Measurements from ENCODE around the gene MAGI1. TPM values are rescaled to one million over a fixed set of nuclear protein-coding genes. Genes with fewer than 3 reads are reported as not detected.
"Not testable (repeated sequence)": the region's sequence is repeated elsewhere in the genome, so short reads cannot be mapped to it uniquely, and the experiment has no call there.

Gene MAGI1
- total RNA-seq, 1 donor from 2014 or later: 21.9 TPM

- Mint-ChIP-seq H3K27me3 (ENCODE audit: unreplicated experiment) (no peaks in the 10 kb centered on the region), H3K4me3 (ENCODE audit: unreplicated experiment) (no peak overlapping the region), H3K4me1 (ENCODE audit: unreplicated experiment) (peaks cover 6% of the 10 kb centered on the region), H3K9me3 (ENCODE audit: unreplicated experiment) (no peaks in the 10 kb centered on the region), H3K27ac (ENCODE audit: unreplicated experiment) (no peak overlapping the region), H3K36me3 (ENCODE audit: unreplicated experiment) (no peaks in the 10 kb centered on the region)
- no peak for DNase-seq (ENCODE audit: extremely low spot score, unreplicated experiment)
- TF ChIP-seq, protein P1, sequence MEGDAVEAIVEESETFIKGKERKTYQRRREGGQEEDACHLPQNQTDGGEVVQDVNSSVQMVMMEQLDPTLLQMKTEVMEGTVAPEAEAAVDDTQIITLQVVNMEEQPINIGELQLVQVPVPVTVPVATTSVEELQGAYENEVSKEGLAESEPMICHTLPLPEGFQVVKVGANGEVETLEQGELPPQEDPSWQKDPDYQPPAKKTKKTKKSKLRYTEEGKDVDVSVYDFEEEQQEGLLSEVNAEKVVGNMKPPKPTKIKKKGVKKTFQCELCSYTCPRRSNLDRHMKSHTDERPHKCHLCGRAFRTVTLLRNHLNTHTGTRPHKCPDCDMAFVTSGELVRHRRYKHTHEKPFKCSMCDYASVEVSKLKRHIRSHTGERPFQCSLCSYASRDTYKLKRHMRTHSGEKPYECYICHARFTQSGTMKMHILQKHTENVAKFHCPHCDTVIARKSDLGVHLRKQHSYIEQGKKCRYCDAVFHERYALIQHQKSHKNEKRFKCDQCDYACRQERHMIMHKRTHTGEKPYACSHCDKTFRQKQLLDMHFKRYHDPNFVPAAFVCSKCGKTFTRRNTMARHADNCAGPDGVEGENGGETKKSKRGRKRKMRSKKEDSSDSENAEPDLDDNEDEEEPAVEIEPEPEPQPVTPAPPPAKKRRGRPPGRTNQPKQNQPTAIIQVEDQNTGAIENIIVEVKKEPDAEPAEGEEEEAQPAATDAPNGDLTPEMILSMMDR (IDR thresholded peaks at IDR 0.05): no peak
Measured at GRCh38 chr3:65615329-65615728, 423.4 kb downstream of the MAGI1 start.

GRCh38 chr3:65614585-65614984, 424.1 kb downstream of the MAGI1 start:
- Mint-ChIP-seq H3K4me1 (ENCODE audit: unreplicated experiment) (peaks cover 3% of the 10 kb centered on the region), H3K27me3 (ENCODE audit: unreplicated experiment) (no peaks in the 10 kb centered on the region)
- TF ChIP-seq, protein P1 (IDR thresholded peaks at IDR 0.05): no peak

GRCh38 chr3:65607965-65608460, 430.7 kb downstream of the MAGI1 start:
- not testable (repeated sequence) for H3K4me3 Mint-ChIP-seq (ENCODE audit: unreplicated experiment); H3K27me3 Mint-ChIP-seq (ENCODE audit: unreplicated experiment); H3K27ac Mint-ChIP-seq (ENCODE audit: unreplicated experiment); H3K9me3 Mint-ChIP-seq (ENCODE audit: unreplicated experiment); DNase-seq (ENCODE audit: extremely low spot score, unreplicated experiment); H3K36me3 Mint-ChIP-seq (ENCODE audit: unreplicated experiment)
- peaks cover 10% of the 10 kb centered on the region for H3K4me1 Mint-ChIP-seq (ENCODE audit: unreplicated experiment)

More at GRCh38 chr3:65614585-65614984, 424.1 kb downstream of the MAGI1 start:
- no peak overlapping the region for H3K4me3 Mint-ChIP-seq (ENCODE audit: unreplicated experiment)
- no peaks in the 10 kb centered on the region for H3K36me3 Mint-ChIP-seq (ENCODE audit: unreplicated experiment)
- H3K27ac Mint-ChIP-seq (ENCODE audit: unreplicated experiment): no peak overlapping the region
- H3K9me3 Mint-ChIP-seq (ENCODE audit: unreplicated experiment): no peaks in the 10 kb centered on the region
- DNase-seq (ENCODE audit: extremely low spot score, unreplicated experiment): no peak

GRCh38 chr3:65607101-65607500, 431.6 kb downstream of the MAGI1 start:
- DNase-seq (ENCODE audit: extremely low spot score, unreplicated experiment): no peak
- Mint-ChIP-seq H3K27ac (ENCODE audit: unreplicated experiment) (no peak overlapping the region), H3K4me3 (ENCODE audit: unreplicated experiment) (no peak overlapping the region), H3K9me3 (ENCODE audit: unreplicated experiment) (no peaks in the 10 kb centered on the region), H3K36me3 (ENCODE audit: unreplicated experiment) (no peaks in the 10 kb centered on the region), H3K4me1 (ENCODE audit: unreplicated experiment) (peaks cover 10% of the 10 kb centered on the region), H3K27me3 (ENCODE audit: unreplicated experiment) (no peaks in the 10 kb centered on the region)
- TF ChIP-seq, protein P1 (IDR thresholded peaks at IDR 0.05): no peak

GRCh38 chr3:65605876-65606432, 432.8 kb downstream of the MAGI1 start:
- H3K4me3 Mint-ChIP-seq (ENCODE audit: unreplicated experiment): no peak overlapping the region
- peaks cover 15% of the 10 kb centered on the region for H3K4me1 Mint-ChIP-seq (ENCODE audit: unreplicated experiment)
- no peak overlapping the region for H3K27ac Mint-ChIP-seq (ENCODE audit: unreplicated experiment)
- no peaks in the 10 kb centered on the region for H3K9me3 Mint-ChIP-seq (ENCODE audit: unreplicated experiment)
- no peak for DNase-seq (ENCODE audit: extremely low spot score, unreplicated experiment)
- TF ChIP-seq, protein P1 (IDR thresholded peaks at IDR 0.05): no peak
- no peaks in the 10 kb centered on the region for H3K36me3 Mint-ChIP-seq (ENCODE audit: unreplicated experiment)
- no peaks in the 10 kb centered on the region for H3K27me3 Mint-ChIP-seq (ENCODE audit: unreplicated experiment)

All from osteocyte (in vitro differentiated cells).